Trophoblast cell (in vitro differentiated cells and primary cell): ENCODE measurements around the gene VPS33B.

Experiments used
- DNase-seq, 2 donors: peaks; one replicate each; pipeline ENCODE4 v3.0.0-alpha.2; 2016
- H2AFZ ChIP-seq: 2 replicates; pipeline ENCODE4 v1.6.1; 2013; ENCODE audit warnings: low read length, moderate library complexity, mild to moderate bottlenecking; ENCODE audit not compliant: insufficient read depth, poor library complexity
- H2AK5ac ChIP-seq: 2 replicates; pipeline ENCODE4 v1.6.1; 2013; ENCODE audit warnings: mild to moderate bottlenecking, low read length
- H2BK120ac ChIP-seq: 2 replicates; pipeline ENCODE4 v1.6.1; 2013; ENCODE audit warnings: low read length, mild to moderate bottlenecking, moderate library complexity; ENCODE audit not compliant: insufficient read depth, poor library complexity
- H2BK12ac ChIP-seq: 2 replicates; pipeline ENCODE4 v1.6.1; 2013; ENCODE audit warnings: mild to moderate bottlenecking, low read length, moderate library complexity
- H2BK5ac ChIP-seq: 2 replicates; pipeline ENCODE4 v1.6.1; 2013; ENCODE audit warnings: low read length, low read depth, moderate library complexity, mild to moderate bottlenecking; ENCODE audit not compliant: poor library complexity
- H3K14ac ChIP-seq: 2 replicates; pipeline ENCODE4 v1.6.1; 2013; ENCODE audit warnings: mild to moderate bottlenecking, low read length
- H3K18ac ChIP-seq: 2 replicates; pipeline ENCODE4 v1.6.1; 2013; ENCODE audit warnings: mild to moderate bottlenecking, low read length
- H3K23ac ChIP-seq: 2 replicates; pipeline ENCODE4 v1.6.1; 2013; ENCODE audit warnings: low read length
- H3K27ac ChIP-seq: 2 replicates; pipeline ENCODE4 v1.5.1; 2013; ENCODE audit warnings: low read depth, mild to moderate bottlenecking, inconsistent platforms, low read length, moderate library complexity
- H3K27me3 ChIP-seq: 2 replicates; pipeline ENCODE4 v1.6.1; 2013; ENCODE audit warnings: inconsistent platforms, mild to moderate bottlenecking, low read length, moderate library complexity; ENCODE audit not compliant: insufficient read depth
- H3K36me3 ChIP-seq, 2 experiments: 1 replicate in 1 of 2; 2 replicates in 1 of 2; pipeline ENCODE4 v1.6.1; 2013; ENCODE audit warnings: low read length in 2 of 2, mild to moderate bottlenecking in 2 of 2, moderate library complexity in 1 of 2; ENCODE audit not compliant: insufficient read depth in 2 of 2, control insufficient read depth in 1 of 2
- H3K4ac ChIP-seq: 2 replicates; pipeline ENCODE4 v1.6.1; 2013; ENCODE audit warnings: low read depth, mild to moderate bottlenecking, low read length, moderate library complexity
- H3K4me1 ChIP-seq, 2 experiments: 1 replicate in 1 of 2; 2 replicates in 1 of 2; pipeline ENCODE4 v1.6.1; 2013; ENCODE audit warnings: low read length in 2 of 2, mild to moderate bottlenecking in 2 of 2, moderate library complexity in 1 of 2; ENCODE audit not compliant: insufficient read depth in 2 of 2, control insufficient read depth in 1 of 2
- H3K4me2 ChIP-seq: 2 replicates; pipeline ENCODE4 v1.6.1; 2013; ENCODE audit warnings: inconsistent platforms, mild to moderate bottlenecking, low read length, moderate library complexity
- H3K4me3 ChIP-seq: 2 replicates; pipeline ENCODE4 v1.5.1; 2013; ENCODE audit warnings: mild to moderate bottlenecking, low read depth, low read length, inconsistent platforms
- H3K79me1 ChIP-seq: one replicate; pipeline ENCODE4 v1.6.1; 2013; ENCODE audit warnings: low read length
- H3K79me2 ChIP-seq: 2 replicates; pipeline ENCODE4 v1.6.1; 2013; ENCODE audit warnings: low read length, mild to moderate bottlenecking; ENCODE audit not compliant: control insufficient read depth, insufficient read depth, poor library complexity
- H3K9ac ChIP-seq: 2 replicates; pipeline ENCODE4 v1.6.1; 2013; ENCODE audit warnings: mild to moderate bottlenecking, low read length
- H3K9me3 ChIP-seq: 2 replicates; pipeline ENCODE4 v1.6.1; 2013; ENCODE audit warnings: low read depth, mild to moderate bottlenecking, control low read depth, inconsistent platforms, low read length; ENCODE audit not compliant: insufficient read depth
- H4K12ac ChIP-seq: 2 replicates; pipeline ENCODE4 v1.6.1; 2013; ENCODE audit warnings: low read depth, mild to moderate bottlenecking, low read length, moderate library complexity
- H4K8ac ChIP-seq: 2 replicates; pipeline ENCODE4 v1.6.1; 2013; ENCODE audit warnings: low read depth, mild to moderate bottlenecking, low read length, moderate library complexity
- H4K91ac ChIP-seq: one replicate; pipeline ENCODE4 v1.6.1; 2013; ENCODE audit warnings: low read depth, mild to moderate bottlenecking, low read length, moderate library complexity
- WGBS: extraction: QIAGEN DNeasy Blood & Tissue Kit; methylation state at CpG from one replicate; pipeline ENCODE4 v1.1.7; 2013; ENCODE audit warnings: missing lambda C conversion rate; ENCODE audit not compliant: insufficient read length, insufficient coverage; ENCODE audit errors: extremely low coverage; 5-methylcytosine and 5-hydroxymethylcytosine counted together

Gene VPS33B

DNA sequence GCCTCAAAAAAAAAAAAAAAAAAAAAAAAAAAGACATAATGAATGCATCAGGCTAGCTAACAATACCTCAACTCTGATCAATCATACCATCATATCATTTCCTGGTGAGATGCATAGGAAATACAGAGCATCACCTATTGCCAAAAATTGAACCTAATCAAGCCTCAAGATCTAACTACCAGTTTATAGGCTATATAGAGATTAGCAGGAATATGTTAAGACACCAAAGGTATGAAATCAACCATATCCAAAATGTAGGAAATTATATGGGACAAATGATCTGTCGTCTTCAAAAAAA is 387 bp upstream of the VPS33B start:
- H2AFZ ChIP-seq, result peak overlapping the region; percentile 8
- H4K91ac ChIP-seq, result no peak overlapping the region
- H2AK5ac ChIP-seq, result no peak overlapping the region
- H3K4me2 ChIP-seq, result peak overlapping the region; percentile 64
- H3K27me3 ChIP-seq, result no peaks in the 10 kb centered on the region
- no peak overlapping the region for H2BK5ac ChIP-seq
- H3K36me3 ChIP-seq, result no peaks in the 10 kb centered on the region
- no CpG with 5 or more reads among the region's 1 CpG for WGBS
- peaks cover 6% of the 10 kb centered on the region for H3K79me1 ChIP-seq
- H3K4me3 ChIP-seq, result peak overlapping the region; percentile 93
- H3K27ac ChIP-seq, result peak overlapping the region; percentile 6
- H3K23ac ChIP-seq, result no peak overlapping the region
- H4K12ac ChIP-seq, result peak overlapping the region; percentile 71
- no peaks in the 10 kb centered on the region for H3K9me3 ChIP-seq
- H3K18ac ChIP-seq, result no peak overlapping the region
- no peak overlapping the region for H2BK12ac ChIP-seq
- DNase-seq, result no peak
- no peak overlapping the region for H3K14ac ChIP-seq
- H3K9ac ChIP-seq, result no peak overlapping the region
- peaks cover 0 to 2% of the 10 kb centered on the region in 2 experiments for H3K4me1 ChIP-seq
- peaks cover 5% of the 10 kb centered on the region for H3K79me2 ChIP-seq
- no peak overlapping the region for H3K4ac ChIP-seq
- peak overlapping the region; percentile 66 for H4K8ac ChIP-seq
- H2BK120ac ChIP-seq, result no peak overlapping the region

DNA sequence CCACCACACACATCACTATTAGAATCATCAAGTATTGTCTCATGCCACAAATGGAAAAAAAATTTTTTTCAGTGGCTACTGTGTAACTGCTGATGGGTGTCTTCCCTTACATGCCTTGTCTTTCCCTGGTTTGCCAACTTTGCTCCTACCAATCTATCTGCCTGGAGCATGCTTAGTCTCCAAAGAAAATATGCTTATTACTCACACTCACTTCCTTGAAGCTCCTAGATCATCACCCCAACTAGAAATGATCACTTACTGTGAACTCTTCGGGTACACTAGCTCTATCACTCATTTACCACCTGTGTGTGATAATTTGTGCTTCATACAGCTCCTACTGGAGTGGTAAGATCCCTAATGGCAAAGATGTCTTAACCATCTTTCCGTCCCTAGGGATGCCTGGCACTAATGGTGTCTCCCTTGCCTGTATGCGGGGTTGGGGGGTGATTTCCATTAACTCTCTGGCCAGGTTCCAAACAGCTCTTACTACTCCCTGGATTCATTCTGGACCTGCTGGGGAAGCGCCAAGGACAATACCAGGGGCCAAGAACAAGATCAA is 799 bp downstream of the VPS33B start:
- Histone ChIP-seq H3K9me3 (no peaks in the 10 kb centered on the region), H3K27me3 (no peaks in the 10 kb centered on the region)
- no CpG with 5 or more reads among the region's 4 CpGs for WGBS

DNA sequence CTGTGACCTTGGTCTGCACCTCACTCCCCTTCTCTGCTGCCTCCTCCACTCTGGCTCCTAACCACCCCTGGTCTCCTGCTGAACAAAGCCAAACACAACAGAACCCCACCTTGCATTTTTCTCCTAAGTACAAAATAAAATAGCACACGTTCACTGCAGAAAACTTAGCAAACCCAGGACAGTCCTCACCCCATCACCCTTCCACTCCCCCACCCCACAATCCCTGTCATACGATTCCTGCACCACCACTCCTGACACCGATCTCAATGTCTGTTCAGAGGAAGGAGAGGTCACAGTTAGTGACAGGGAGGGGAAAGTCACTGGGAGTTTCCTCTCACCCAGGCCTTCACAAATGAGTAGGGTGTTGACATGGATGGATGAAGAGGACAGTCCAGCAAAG is 4.2 kb downstream of the VPS33B start:
- no CpG with 5 or more reads among the region's 3 CpGs for WGBS

More for the DNA sequence above, 799 bp downstream of the VPS33B start:
- no peak overlapping the region for H2AK5ac ChIP-seq
- no peak for DNase-seq
- H3K4me1 ChIP-seq, result peaks cover 0 to 2% of the 10 kb centered on the region in 2 experiments
- no peak overlapping the region for H3K14ac ChIP-seq
- peak overlapping the region; percentile 34 for H3K4ac ChIP-seq
- peak overlapping the region; percentile 92 for H3K9ac ChIP-seq
- H3K36me3 ChIP-seq, result no peaks in the 10 kb centered on the region
- no peak overlapping the region for H4K91ac ChIP-seq
- H2BK120ac ChIP-seq, result no peak overlapping the region
- H3K79me2 ChIP-seq, result peaks cover 5% of the 10 kb centered on the region
- no peak overlapping the region for H2BK12ac ChIP-seq
- peak overlapping the region; percentile 8 for H2AFZ ChIP-seq
- H3K79me1 ChIP-seq, result peaks cover 6% of the 10 kb centered on the region
- no peak overlapping the region for H3K27ac ChIP-seq
- H3K18ac ChIP-seq, result no peak overlapping the region
- H3K23ac ChIP-seq, result no peak overlapping the region
- no peak overlapping the region for H2BK5ac ChIP-seq
- peak overlapping the region; percentile 71 for H4K12ac ChIP-seq
- peak overlapping the region; percentile 64 for H3K4me2 ChIP-seq
- H3K4me3 ChIP-seq, result peak overlapping the region; percentile 93
- peak overlapping the region; percentile 66 for H4K8ac ChIP-seq

DNA sequence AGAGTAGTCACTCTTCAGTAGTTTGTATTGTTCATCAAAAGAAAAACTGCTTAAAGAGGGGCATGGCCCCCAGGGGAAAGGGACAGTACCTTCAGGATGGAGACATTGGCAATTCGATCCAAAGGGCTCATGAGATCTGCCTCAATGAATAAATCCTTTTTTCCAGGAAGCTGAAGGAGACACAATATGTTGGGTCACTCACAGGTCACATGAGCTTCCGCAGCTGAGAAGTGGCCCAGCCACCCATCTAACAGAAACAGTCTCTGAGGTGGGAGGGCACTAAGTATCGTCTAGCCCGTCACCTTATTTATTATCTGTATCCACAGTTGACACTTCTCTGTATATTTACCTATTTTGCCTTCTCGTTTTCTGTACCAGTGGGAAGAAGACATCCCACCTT is 4.7 kb downstream of the VPS33B start:
- no peak overlapping the region for H3K14ac ChIP-seq
- H3K18ac ChIP-seq, result no peak overlapping the region
- H3K9ac ChIP-seq, result no peak overlapping the region
- no peak overlapping the region for H4K12ac ChIP-seq
- H3K27me3 ChIP-seq, result no peaks in the 10 kb centered on the region
- no peak overlapping the region for H2BK120ac ChIP-seq
- H2BK12ac ChIP-seq, result no peak overlapping the region
- no peak overlapping the region for H2AFZ ChIP-seq
- no peak overlapping the region for H4K8ac ChIP-seq
- H3K23ac ChIP-seq, result no peak overlapping the region
- no CpG with 5 or more reads among the region's 5 CpGs for WGBS
- H3K4me3 ChIP-seq, result no peak overlapping the region
- H2AK5ac ChIP-seq, result no peak overlapping the region
- DNase-seq, result no peak
- no peak overlapping the region for H3K27ac ChIP-seq
- H3K36me3 ChIP-seq, result peaks cover 4 to 7% of the 10 kb centered on the region in 2 experiments
- peaks cover 5% of the 10 kb centered on the region in 2 experiments for H3K4me1 ChIP-seq
- H3K9me3 ChIP-seq, result no peaks in the 10 kb centered on the region
- H3K4me2 ChIP-seq, result no peak overlapping the region
- no peak overlapping the region for H2BK5ac ChIP-seq
- H3K4ac ChIP-seq, result no peak overlapping the region
- H3K79me1 ChIP-seq, result peaks cover 6% of the 10 kb centered on the region
- no peak overlapping the region for H4K91ac ChIP-seq
- peaks cover 5% of the 10 kb centered on the region for H3K79me2 ChIP-seq

More for the DNA sequence above, 4.2 kb downstream of the VPS33B start:
- peaks cover 5% of the 10 kb centered on the region in 2 experiments for H3K4me1 ChIP-seq
- H4K12ac ChIP-seq, result no peak overlapping the region
- H2AFZ ChIP-seq, result no peak overlapping the region
- H3K79me1 ChIP-seq, result peaks cover 6% of the 10 kb centered on the region
- H3K18ac ChIP-seq, result no peak overlapping the region
- no peak overlapping the region for H3K4me3 ChIP-seq
- no peaks in the 10 kb centered on the region for H3K9me3 ChIP-seq
- H3K27me3 ChIP-seq, result no peaks in the 10 kb centered on the region
- no peak overlapping the region for H2BK12ac ChIP-seq
- H2AK5ac ChIP-seq, result no peak overlapping the region
- H3K9ac ChIP-seq, result no peak overlapping the region
- H3K79me2 ChIP-seq, result peaks cover 5% of the 10 kb centered on the region
- no peak overlapping the region for H3K23ac ChIP-seq
- peaks cover 3 to 7% of the 10 kb centered on the region in 2 experiments for H3K36me3 ChIP-seq
- no peak overlapping the region for H2BK5ac ChIP-seq
- no peak overlapping the region for H3K4me2 ChIP-seq
- H4K91ac ChIP-seq, result no peak overlapping the region
- no peak overlapping the region for H4K8ac ChIP-seq
- no peak overlapping the region for H3K14ac ChIP-seq
- H3K4ac ChIP-seq, result no peak overlapping the region
- no peak overlapping the region for H3K27ac ChIP-seq
- no peak for DNase-seq
- H2BK120ac ChIP-seq, result no peak overlapping the region
